ENCODE data around the gene CLN5. TPM values are rescaled to one million over a fixed set of nuclear protein-coding genes. Genes with fewer than 3 reads are reported as not detected.

The CLN5 gene
- polyA plus RNA-seq, 1 donor (not counting 4 experiments of a cell fraction or from before 2014, with no cell fraction given), result 32.4 TPM

- Histone ChIP-seq H3K36me3 (ENCODE audit: control insufficient read depth in 2 of 2, extremely low read depth in 1 of 2, insufficient read depth in 2 of 2, low read length in 2 of 2) (peaks cover 0 to 2% of the 10 kb centered on the region in 2 experiments), H3K9me3 (ENCODE audit: control insufficient read depth, low read depth, low read length) (no peaks in the 10 kb centered on the region), H3K27me3 (ENCODE audit: control insufficient read depth, extremely low read depth, insufficient read depth, low read length) (no peaks in the 10 kb centered on the region), H4K20me1 (ENCODE audit: control insufficient read depth, extremely low read depth, insufficient read depth, low read length) (no peaks in the 10 kb centered on the region), H3K4me1 (ENCODE audit: control insufficient read depth, extremely low read depth, insufficient read depth, low read length) (no peaks in the 10 kb centered on the region), H3K9ac (ENCODE audit: control insufficient read depth, extremely low read depth, insufficient read depth, low read length) (no peak overlapping the region), H3K27ac (ENCODE audit: control insufficient read depth, insufficient read depth, low read length) (no peak overlapping the region), H3K4me2 (ENCODE audit: control insufficient read depth, extremely low read depth, insufficient read depth, low read depth, low read length) (no peak overlapping the region), H2AFZ (ENCODE audit: control insufficient read depth, low read length) (no peak overlapping the region), H3K4me3 (ENCODE audit: control insufficient read depth in 2 of 3, extremely low read depth in 1 of 3, insufficient read depth in 2 of 3, low read depth in 1 of 3, low read length in 3 of 3) (no peak overlapping the region), H3K79me2 (ENCODE audit: control insufficient read depth, insufficient read depth, low read length) (no peaks in the 10 kb centered on the region), H3K9me1 (ENCODE audit: control insufficient read depth, extremely low read depth, insufficient read depth, low read length) (no peaks in the 10 kb centered on the region)
- TF ChIP-seq CTCF (optimal IDR thresholded peaks at IDR 0.05 in 1 of 3, IDR thresholded peaks at IDR 0.05 in 1 of 3, conservative IDR thresholded peaks at IDR 0.05 in 1 of 3; ENCODE audit: extremely low read depth in 1 of 3, insufficient read depth in 2 of 3, low read length in 3 of 3) (no peak), EZH2 (IDR thresholded peaks at IDR 0.05; ENCODE audit: low read length) (no peak)
- DNase-seq (ENCODE audit: low read depth, low spot score), result no peak
- dilution Hi-C loops (cut with MboI; ENCODE audit: extremely low pct_ligation_motif_present, low sequenced_read_pairs), result no loop called here
- FAIRE-seq, result no peak
Measured at GRCh38 chr13:77038907-77039480, 47.1 kb downstream of the CLN5 start.

- FAIRE-seq (no peak), DNase-seq (ENCODE audit: low read depth, low spot score) (no peak)
- Histone ChIP-seq H3K4me3 (ENCODE audit: control insufficient read depth in 2 of 3, extremely low read depth in 1 of 3, insufficient read depth in 2 of 3, low read depth in 1 of 3, low read length in 3 of 3) (no peak overlapping the region), H3K36me3 (ENCODE audit: control insufficient read depth in 2 of 2, extremely low read depth in 1 of 2, insufficient read depth in 2 of 2, low read length in 2 of 2) (peaks cover 0 to 3% of the 10 kb centered on the region in 2 experiments), H3K4me1 (ENCODE audit: control insufficient read depth, extremely low read depth, insufficient read depth, low read length) (no peaks in the 10 kb centered on the region), H3K27ac (ENCODE audit: control insufficient read depth, insufficient read depth, low read length) (no peak overlapping the region), H3K4me2 (ENCODE audit: control insufficient read depth, extremely low read depth, insufficient read depth, low read depth, low read length) (no peak overlapping the region), H3K9ac (ENCODE audit: control insufficient read depth, extremely low read depth, insufficient read depth, low read length) (no peak overlapping the region), H3K27me3 (ENCODE audit: control insufficient read depth, extremely low read depth, insufficient read depth, low read length) (no peaks in the 10 kb centered on the region), H3K79me2 (ENCODE audit: control insufficient read depth, insufficient read depth, low read length) (no peaks in the 10 kb centered on the region), H2AFZ (ENCODE audit: control insufficient read depth, low read length) (no peak overlapping the region), H4K20me1 (ENCODE audit: control insufficient read depth, extremely low read depth, insufficient read depth, low read length) (no peaks in the 10 kb centered on the region), H3K9me1 (ENCODE audit: control insufficient read depth, extremely low read depth, insufficient read depth, low read length) (no peaks in the 10 kb centered on the region), H3K9me3 (ENCODE audit: control insufficient read depth, low read depth, low read length) (no peaks in the 10 kb centered on the region)
- TF ChIP-seq EZH2 (IDR thresholded peaks at IDR 0.05; ENCODE audit: low read length) (no peak), CTCF (optimal IDR thresholded peaks at IDR 0.05 in 1 of 3, IDR thresholded peaks at IDR 0.05 in 1 of 3, conservative IDR thresholded peaks at IDR 0.05 in 1 of 3; ENCODE audit: extremely low read depth in 1 of 3, insufficient read depth in 2 of 3, low read length in 3 of 3) (no peak)
- dilution Hi-C loops (cut with MboI; ENCODE audit: extremely low pct_ligation_motif_present, low sequenced_read_pairs), result no loop called here
Measured at GRCh38 chr13:77040076-77040475, 48.2 kb downstream of the CLN5 start.

All from keratinocyte (primary cell).